GM20000 (cell line): ENCODE results near the gene PRICKLE2.

Experiments used
- DNase-seq: peaks from one replicate; pipeline ENCODE4 v3.0.0; 2012; ENCODE audit warnings: low spot score
- TF ChIP-seq, protein P1 (sequence below): IDR thresholded peaks from 2 replicates; pipeline ENCODE4 v1.5.1; 2012; ENCODE audit warnings: mild to moderate bottlenecking, control low read depth; ENCODE audit errors: extremely low read depth, missing control alignments

Gene PRICKLE2, protein sequence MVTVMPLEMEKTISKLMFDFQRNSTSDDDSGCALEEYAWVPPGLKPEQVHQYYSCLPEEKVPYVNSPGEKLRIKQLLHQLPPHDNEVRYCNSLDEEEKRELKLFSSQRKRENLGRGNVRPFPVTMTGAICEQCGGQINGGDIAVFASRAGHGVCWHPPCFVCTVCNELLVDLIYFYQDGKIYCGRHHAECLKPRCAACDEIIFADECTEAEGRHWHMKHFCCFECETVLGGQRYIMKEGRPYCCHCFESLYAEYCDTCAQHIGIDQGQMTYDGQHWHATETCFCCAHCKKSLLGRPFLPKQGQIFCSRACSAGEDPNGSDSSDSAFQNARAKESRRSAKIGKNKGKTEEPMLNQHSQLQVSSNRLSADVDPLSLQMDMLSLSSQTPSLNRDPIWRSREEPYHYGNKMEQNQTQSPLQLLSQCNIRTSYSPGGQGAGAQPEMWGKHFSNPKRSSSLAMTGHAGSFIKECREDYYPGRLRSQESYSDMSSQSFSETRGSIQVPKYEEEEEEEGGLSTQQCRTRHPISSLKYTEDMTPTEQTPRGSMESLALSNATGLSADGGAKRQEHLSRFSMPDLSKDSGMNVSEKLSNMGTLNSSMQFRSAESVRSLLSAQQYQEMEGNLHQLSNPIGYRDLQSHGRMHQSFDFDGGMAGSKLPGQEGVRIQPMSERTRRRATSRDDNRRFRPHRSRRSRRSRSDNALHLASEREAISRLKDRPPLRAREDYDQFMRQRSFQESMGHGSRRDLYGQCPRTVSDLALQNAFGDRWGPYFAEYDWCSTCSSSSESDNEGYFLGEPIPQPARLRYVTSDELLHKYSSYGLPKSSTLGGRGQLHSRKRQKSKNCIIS

DNA sequence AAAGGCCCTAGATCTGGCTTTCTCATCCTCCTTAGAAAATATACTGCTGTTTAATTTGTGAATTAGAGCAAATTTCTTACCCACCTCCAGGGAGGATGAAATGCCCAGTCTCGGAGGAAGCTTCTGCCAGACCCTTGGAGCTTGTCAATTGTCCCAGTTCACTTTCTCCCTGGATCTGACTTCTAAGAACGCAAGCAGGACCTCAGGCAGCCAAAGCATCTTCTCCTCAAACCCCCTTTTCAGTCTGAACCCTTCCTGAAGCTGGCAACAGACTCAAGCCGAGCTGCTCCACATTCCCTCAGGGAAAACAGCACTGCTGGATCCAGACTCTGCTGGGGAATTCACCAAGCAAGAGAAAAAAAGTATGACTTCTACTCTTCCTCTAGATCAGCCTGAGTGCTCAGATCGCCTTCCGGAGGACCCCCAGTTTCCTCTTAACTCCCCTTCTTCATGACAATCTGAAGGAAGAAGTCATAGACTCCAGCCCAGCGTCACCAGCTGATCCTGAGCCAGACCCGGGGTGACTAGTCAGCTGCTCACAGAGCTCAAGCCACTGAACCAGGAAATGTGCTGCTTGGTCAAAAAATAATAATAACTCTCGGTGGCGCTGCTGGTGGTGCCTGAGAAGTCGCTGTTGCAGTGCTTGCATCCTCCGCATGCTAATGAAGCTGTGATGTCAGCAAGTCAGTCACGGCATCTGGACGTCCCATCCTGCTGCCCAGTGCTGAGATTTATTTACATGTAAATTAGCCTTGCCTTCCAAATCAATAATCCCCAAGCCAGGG lies at the start of gene PRICKLE2:
PRICKLE2 (minus strand) TSS at position 641 of the 785 bp plus-strand sequence. CDS start 26,539 bp downstream, outside the sequence.
- peak; percentile 47 for DNase-seq
- TF ChIP-seq, protein P1, sequence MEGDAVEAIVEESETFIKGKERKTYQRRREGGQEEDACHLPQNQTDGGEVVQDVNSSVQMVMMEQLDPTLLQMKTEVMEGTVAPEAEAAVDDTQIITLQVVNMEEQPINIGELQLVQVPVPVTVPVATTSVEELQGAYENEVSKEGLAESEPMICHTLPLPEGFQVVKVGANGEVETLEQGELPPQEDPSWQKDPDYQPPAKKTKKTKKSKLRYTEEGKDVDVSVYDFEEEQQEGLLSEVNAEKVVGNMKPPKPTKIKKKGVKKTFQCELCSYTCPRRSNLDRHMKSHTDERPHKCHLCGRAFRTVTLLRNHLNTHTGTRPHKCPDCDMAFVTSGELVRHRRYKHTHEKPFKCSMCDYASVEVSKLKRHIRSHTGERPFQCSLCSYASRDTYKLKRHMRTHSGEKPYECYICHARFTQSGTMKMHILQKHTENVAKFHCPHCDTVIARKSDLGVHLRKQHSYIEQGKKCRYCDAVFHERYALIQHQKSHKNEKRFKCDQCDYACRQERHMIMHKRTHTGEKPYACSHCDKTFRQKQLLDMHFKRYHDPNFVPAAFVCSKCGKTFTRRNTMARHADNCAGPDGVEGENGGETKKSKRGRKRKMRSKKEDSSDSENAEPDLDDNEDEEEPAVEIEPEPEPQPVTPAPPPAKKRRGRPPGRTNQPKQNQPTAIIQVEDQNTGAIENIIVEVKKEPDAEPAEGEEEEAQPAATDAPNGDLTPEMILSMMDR = no peak

DNA sequence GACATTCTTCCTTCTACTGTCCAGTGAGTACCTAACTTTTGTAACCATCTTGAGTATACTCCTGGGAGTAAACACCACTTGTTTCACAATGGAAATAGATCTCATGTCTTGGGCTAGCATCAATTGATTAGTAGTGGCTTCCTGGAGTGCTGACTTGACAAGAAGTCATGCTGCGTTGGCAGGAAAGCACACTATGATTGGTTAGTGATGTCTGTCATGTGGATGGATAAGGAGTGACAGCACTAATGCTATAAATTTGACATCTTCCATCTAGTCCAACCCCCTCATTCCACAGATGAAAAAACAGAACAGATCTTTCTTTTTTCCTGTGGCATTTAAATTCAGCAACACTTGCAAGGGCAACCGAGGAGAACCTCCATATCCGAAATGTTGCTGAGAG lies 47.6 kb upstream of the PRICKLE2 start:
- TF ChIP-seq, protein P1 = no peak
- no peak for DNase-seq

DNA sequence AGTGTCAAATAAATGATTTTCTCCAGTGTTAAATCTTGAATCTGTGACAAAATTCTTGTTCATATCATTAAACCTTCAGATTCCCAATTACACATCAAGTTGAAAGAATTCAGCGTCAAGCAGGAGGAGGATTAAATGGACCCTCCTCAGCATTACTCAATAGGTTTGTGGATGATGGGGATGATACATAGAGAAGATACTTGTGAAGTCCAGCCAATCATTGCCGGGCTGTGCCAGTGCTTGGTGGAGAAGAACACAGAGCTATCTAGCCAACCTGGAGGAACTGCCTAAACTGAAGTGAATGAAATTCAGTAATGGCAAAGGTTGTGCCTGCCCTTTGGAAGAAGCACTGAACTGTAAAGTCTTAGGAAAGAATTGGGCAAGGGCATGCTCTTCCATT lies 47.0 kb upstream of the PRICKLE2 start:
- no peak for DNase-seq
- TF ChIP-seq, protein P1 = no peak

DNA sequence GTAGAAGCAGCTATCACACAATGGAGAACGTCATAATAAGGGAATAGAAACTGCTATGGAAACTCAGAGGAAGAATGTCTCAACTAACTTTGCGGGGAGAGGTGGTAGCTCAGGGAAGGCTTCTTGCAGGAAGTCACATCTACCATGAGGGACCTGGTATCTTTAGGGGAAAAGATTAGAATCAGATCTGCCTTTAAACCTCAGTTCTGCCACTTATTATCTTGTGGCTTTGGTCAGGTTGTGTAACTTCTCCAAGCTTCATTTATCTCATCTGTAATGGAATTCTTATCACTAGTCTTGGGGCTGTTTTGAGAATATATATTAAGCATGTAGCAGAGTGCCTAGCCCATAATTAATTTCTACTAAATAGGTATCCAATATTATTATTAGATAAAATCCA lies 46.4 kb upstream of the PRICKLE2 start:
- DNase-seq = no peak
- TF ChIP-seq, protein P1 = no peak

DNA sequence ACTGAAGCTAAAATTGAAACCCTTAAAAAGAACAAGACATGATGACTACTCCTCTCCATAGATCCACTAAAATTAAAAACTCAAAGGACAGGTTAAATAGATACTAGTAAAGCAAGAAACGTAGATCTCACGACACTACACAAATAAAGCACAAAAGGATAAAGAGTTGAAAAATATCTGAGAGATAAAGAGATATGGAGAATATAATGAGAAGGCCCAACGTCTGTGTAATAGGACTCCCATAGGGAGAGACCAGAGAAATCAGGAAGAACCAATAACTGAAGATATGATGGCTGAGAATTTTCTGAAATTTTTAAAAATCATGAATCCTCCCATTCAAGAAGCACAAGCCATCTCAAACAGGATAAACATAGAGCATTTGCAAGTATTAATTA lies 45.6 kb upstream of the PRICKLE2 start:
- no peak for DNase-seq
- TF ChIP-seq, protein P1 = no peak

DNA sequence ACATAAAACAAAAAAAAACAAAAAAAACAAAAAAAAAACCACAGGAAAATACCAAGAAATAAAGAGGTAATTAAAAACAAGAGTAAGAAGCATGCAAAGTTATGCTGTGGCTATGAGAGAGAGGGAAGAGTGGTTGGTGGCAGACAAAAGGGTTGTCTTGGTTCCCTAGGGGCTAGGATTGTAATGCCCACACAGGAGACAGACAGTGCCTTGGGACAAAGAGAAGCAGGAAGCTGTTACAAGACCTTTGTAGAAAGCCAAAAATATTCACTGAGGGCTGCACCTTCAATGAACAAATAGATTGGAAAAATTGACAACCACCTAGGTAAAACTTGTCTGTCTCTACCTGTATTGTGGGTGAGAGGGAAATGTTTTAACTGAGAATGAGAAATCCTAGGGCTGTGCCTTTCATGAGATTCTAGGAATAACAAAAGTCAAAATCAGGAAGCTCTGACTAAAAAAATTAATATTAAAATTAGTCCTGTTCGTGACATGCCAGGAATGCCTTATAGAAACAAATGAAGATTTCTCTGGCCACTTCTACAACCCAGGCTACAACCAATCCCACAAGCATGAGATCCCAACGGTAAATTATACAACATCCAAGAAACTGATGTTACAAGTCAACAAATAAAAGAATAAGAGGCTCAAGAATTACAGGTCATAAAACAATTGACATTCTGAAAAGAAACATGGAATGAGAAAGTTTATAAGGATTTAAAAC lies 45.0 kb upstream of the PRICKLE2 start:
- no peak for DNase-seq
- TF ChIP-seq, protein P1 = no peak
